GM19395 (cell line): Measurements from ENCODE around the gene VIM.

Experiments used
- ATAC-seq: cut with Tn5 transposase; IDR thresholded peaks from one replicate; pipeline ENCODE4 v1.9.1; 2021; ENCODE audit warnings: mild to moderate bottlenecking, moderate library complexity; ENCODE audit not compliant: unreplicated experiment

Gene VIM

GRCh38 chr10:17209302-17209701, 18.7 kb upstream of the VIM start:
- ATAC-seq = no peak

GRCh38 chr10:17209881-17210280, 18.2 kb upstream of the VIM start:
- ATAC-seq = no peak

GRCh38 chr10:17210361-17210760, 17.7 kb upstream of the VIM start:
- no peak for ATAC-seq

- no peak for ATAC-seq
Observed at GRCh38 chr10:17212802-17213221, 15.2 kb upstream of the VIM start.

- ATAC-seq = no peak
Observed at GRCh38 chr10:17213646-17214349, 14.2 kb upstream of the VIM start.

- ATAC-seq = no peak
Observed at GRCh38 chr10:17214526-17214925, 13.5 kb upstream of the VIM start.

- no peak for ATAC-seq
Observed at GRCh38 chr10:17214971-17215781, 12.9 kb upstream of the VIM start.

- ATAC-seq = no peak
Observed at GRCh38 chr10:17215782-17216122, 12.3 kb upstream of the VIM start.

GRCh38 chr10:17216217-17216900, 11.7 kb upstream of the VIM start:
- ATAC-seq = peak; percentile 100

GRCh38 chr10:17216901-17217395, 11.1 kb upstream of the VIM start:
- no peak for ATAC-seq

GRCh38 chr10:17217631-17218232, 10.3 kb upstream of the VIM start:
- no peak for ATAC-seq

GRCh38 chr10:17219024-17219423, 9.0 kb upstream of the VIM start:
- ATAC-seq = no peak

- no peak for ATAC-seq
Observed at GRCh38 chr10:17220652-17221100, 7.4 kb upstream of the VIM start.

- ATAC-seq = no peak
Observed at GRCh38 chr10:17222329-17222728, 5.7 kb upstream of the VIM start.

- ATAC-seq = no peak
Observed at GRCh38 chr10:17225808-17226207, 2.2 kb upstream of the VIM start.

GRCh38 chr10:17226891-17227303, 1.1 kb upstream of the VIM start:
- ATAC-seq = no peak

GRCh38 chr10:17227367-17228090, 512 bp upstream of the VIM start:
- peak; percentile 33 for ATAC-seq

- ATAC-seq = no peak
Observed at GRCh38 chr10:17229016-17229716, 1.1 kb downstream of the VIM start.

- no peak for ATAC-seq
Observed at GRCh38 chr10:17229717-17229966, 1.6 kb downstream of the VIM start.

GRCh38 chr10:17229967-17230682, 2.1 kb downstream of the VIM start:
- peak; percentile 64 for ATAC-seq
